ENCODE measurements around the gene NUP58.
"Not testable (repeated sequence)": the region's sequence is repeated elsewhere in the genome, so short reads cannot be mapped to it uniquely, and the experiment has no call there.

NUP58 gene

DNA sequence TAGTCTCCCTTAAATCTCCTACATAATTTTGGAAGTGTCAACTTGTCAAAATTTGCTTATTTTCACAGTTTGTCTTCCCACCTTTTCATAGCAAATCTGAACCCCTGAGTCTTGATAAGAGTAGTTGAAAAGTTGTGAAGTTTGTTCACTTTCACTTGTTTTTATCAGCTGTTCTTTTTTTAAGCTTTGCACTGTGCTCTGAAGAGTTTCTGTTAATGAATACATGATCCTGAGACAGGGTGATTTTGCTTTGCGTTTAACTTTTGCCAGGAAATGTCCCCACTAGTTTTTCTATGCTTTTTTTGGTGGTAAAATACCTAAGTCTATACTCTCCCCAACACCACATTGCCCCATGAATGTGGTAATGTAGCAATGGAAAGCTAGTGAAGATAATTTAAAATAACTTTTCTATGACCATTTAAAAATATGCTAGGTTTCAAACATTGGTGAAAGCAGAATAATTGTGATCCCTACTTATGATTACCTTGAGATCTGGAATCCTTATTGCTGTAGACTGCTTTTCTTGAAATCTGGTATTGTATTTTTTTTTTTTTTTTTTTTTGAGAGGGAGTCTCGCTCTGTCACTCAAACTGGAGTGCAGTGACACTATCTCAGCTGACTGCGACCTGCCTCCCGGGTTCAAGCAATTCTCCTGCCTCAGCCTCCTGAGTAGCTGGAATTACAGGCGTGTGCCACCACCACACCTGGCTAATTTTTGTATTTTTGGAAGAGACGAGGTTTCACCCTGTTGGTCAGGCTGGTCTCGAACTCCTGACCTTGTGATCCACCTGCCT, 5.4 kb downstream of the NUP58 start:
- DNase-seq: no peak

DNA sequence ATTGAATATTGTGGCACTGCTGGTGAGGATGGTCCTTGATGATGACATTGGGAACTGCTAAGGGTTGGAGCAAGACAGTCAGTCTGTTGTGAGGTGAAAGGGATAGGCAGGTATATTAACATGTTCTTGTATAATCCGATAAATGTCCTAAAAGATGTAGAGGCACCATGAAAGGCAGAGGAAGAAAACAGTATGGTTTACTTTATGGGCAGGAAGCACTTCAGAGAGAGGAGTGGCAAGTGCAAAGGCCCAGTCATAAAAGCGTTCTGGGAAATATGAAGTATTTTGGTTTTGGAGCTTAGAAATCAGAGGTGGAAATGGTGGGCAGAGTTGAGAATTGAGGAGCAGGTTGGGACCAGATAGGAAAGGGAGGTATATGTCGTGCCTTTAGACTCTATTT, 9.5 kb downstream of the NUP58 start:
- DNase-seq: no peak

DNA sequence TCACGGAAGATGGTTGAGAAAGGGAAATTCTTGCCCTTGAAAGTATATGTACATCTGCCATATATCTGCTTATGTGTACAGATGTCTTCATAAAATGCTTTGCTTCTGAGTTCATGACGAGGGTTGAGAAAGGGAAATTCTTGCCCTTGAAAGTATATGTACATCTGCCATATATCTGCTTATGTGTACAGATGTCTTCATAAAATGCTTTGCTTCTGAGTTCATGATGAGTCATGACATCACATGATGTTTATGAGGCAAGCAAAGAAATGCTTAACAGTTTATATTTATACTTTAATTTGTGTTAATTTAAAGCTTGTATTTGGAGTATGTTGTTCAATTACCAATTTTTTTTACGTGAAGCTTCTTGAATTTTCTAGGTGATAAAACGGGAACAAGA, 17.5 kb downstream of the NUP58 start:
- not testable (repeated sequence) for DNase-seq

DNA sequence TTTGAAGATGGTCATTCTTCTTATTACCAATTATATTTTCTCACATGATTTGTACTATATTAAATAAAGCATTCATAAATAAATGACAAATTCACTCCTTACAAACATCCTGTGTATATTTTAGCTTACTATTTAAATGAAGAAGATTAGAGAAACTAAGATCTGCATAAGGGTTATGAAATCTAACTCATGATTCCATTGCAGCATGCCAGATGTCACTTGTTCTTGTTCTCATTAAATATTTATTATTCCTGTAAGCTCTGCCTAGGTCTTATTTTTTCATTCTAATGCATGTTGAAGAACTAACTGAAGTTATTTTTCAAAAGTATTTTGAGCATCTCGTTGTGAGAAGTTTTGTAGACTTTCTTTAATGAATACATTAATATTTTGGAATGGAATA, 18.3 kb downstream of the NUP58 start:
- DNase-seq: no peak

DNA sequence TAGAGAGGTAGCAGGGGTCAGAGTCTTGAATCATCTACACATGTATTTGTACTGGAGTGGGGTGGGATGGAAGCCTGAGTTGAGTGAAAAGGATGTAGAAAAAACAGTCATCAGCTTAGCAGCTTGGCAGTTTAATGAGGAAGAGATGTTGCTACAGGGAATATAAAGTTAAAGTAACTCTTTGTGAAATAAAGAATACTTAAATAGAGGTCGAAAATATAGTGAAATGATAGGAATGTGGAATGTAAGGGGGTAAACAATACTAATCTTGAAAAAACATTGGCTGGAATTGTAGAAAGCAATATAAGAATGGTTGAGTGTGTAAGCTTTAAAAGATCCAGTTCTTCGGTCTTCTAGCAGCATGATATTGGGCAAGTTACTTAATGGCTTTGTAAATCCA, 22.7 kb downstream of the NUP58 start:
- DNase-seq: no peak

DNA sequence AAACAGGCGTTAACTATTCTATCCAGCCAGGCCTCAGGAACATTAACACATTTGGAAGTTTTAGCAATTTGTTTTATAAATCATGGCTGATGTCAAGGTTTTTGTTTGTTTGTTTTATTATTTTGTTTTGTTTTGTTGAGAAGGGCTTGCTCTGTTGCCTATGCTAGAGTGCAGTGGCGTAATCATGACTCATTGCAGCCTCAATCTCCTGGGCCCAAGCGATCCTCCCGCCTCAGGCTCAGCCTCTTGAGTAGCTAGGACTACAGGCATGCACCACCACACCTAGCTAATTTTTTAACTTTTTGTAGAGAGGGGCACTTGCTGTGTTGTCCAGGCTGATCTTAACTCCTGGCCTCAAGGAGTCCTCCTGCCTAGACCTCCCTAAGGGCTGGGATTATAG, 28.3 kb downstream of the NUP58 start:
- DNase-seq: no peak

DNA sequence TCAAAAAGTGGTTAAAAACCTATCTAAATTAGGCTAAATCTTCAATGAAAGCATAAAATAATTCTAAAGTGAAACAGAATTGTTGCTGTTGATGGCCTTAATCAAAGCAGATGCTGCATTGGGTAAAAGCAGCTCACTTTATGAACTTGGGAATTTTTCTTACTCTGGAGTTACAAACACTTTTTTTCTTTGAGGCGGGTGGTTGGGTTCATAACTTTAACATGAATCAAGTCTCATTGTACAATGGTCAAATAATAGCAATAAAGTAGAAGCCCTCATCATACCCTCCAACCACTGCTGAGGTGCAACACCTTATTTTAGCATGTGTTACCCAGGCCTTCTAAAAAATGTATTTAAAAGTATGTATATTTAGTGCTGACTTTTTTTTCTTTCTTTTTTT, 29.1 kb downstream of the NUP58 start:
- no peak for DNase-seq

DNA sequence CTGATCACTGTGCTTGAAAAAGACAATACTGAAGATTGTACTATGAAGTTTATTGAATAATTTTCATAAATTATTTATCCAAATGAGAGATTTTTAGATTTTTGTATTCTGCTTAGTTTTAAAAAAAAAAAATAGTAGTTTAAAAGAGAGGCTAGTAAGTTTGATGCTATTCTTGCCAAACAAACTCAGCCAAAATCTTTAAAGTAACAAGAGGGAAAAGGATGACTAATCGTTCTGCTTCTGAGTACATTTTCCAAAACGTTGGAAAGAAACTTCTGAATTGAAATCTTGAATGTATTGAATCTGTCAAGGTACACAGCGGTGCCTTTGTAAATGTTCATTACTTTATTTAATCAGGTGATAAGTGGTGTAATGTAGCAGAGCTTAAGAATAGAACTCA, 34.4 kb downstream of the NUP58 start:
- no peak for DNase-seq

DNA sequence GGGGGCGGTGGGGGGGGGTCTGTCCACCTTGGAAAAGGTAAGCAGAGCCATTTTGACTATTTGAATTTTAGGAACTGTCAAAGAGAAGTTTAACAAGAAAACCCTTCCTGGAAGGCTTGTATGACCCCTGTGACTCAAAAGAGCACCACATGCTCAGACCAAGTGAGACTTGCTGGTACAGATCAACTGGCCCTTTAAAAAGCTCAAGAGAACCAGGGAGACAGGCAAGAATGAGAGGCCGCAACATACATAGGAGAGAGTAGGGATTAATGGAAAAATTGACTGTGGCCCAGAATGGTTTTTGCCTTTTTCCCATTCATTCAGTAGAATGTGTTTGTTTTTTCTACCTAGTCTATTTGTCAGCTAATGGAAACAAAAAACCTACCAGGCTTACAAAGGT, 44.2 kb downstream of the NUP58 start:
- no peak for DNase-seq

DNA sequence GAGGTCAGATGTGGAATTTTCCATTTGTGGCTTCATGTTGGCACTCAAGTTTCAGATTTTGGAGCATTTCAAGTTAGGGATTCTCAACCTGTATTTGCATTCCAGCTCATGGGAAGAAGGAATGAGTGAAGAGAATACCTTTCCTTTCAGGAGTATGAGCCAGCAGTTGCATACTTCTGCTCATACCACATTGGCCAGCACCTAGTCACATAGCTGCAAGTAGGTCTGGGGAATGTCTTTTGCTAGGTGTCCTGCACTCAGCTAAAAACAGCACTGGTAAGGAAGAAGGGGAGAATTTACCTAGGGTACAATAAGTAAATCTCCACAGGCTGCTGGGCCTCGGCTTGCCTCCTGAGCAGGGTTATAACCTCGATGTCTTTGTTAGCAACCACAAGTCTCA, 45.7 kb downstream of the NUP58 start:
- DNase-seq: no peak

DNA sequence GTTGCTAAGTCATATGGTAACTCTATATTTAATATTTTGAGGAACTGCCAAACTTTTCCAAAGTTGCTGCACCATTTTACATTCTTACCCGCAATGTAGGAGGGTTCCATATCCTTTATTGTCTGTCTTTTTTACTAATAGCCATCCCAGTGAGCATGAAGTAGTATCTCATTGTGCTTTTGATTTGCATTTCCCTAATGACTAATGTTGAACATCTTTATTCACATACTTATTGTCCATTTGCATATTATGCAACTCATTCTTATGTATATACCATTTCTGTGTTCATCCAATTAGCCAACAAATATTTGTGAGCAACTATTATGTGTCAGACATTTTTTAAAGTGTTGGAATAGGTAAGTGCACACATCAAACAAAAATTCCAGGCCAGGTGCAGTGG, 50.0 kb downstream of the NUP58 start:
- no peak for DNase-seq

DNA sequence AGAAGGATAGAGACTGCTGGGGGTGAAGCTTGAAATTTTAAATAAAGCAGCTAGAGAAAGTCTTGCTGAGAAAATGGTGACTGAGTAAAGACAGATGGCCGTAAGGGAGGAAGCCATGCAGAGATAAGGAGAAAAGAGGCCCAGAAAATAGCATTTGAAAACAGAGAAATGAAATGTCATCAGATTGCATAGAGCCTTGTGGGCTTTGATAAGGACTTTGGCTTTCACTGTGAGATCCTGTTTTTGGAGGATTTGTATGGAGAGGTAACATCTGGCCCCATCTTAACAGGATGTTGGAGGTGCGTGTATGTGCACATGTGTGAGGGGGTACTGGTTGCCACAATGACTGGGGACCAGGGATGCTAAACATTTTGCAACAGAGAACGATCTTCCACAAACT, 50.8 kb downstream of the NUP58 start:
- DNase-seq: no peak

DNA sequence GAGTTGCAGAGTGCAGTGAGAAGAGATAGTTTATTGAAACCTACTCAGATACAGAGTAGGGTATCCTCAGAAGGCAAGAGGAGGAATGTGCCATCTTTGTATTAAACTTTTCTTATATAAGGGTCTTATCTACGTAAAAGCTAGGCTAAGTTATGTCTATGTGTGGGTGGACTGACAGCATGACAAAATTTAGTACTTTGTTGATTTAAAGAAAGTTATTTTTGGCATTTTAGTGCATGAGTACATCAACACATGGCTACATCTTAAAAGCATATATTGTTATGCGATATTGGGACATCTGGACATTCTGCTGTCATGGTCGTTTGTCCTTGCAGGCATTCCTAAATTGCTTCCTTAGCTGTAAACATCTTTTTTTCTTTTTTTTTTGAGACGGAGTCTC, 51.4 kb downstream of the NUP58 start:
- no peak for DNase-seq

DNA sequence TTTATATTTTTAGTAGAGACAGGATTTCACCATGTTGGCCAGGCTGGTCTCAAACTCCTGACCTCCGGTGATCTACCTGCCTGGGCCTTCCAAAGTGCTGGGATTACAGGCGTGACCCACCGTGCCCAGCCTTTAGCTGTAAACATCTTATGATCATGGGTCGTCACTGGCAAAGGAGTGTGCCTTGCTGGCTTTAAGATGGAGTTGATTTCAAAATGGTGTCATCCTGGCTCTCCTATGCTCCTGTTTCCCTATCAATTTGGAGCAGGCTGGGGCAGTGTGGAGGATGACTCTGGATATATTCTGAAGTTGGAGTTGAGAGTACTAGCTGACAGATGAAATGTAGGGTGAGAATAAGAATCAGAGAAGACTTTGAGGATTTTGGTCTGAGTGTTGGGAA, 51.9 kb downstream of the NUP58 start:
- no peak for DNase-seq

DNA sequence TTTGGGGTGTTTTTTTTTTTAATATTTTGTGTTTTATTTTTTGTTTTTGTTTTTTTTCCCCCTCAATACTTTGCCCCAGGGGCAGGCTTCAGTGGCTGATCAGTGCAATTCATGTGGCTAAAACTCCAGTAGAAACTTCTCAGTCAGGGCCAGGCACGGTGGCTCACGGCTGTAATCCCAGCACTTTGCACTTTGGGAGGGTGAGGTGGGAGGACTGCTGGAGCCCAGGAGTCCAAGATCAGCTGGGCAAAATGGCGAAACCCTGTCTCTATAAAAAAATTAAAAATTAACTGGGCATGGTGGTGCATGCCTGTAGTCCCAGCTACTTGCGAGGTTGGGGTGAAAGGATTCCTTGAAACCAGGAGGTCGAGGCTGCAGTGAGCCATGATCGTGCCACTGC, 53.0 kb downstream of the NUP58 start:
- no peak for DNase-seq

DNA sequence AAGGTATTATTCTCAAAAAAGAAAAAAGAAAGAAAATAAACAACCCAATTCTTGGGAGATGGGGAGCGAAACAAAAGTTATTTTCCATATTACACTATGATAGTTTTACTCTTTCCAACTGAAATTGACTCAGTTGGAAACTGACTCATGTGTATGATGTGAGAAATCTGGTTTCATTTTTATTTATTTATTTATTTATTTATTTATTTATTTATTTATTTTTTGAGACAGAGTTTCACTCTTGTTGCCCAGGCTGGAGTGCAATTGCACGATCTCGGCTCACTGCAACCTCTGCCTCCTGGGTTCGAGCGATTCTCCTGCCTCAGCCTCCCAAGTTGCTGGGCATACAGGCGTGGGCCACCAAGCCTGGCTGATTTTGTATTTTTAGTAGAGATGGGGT, 59.0 kb downstream of the NUP58 start:
- DNase-seq: not testable (repeated sequence)

DNA sequence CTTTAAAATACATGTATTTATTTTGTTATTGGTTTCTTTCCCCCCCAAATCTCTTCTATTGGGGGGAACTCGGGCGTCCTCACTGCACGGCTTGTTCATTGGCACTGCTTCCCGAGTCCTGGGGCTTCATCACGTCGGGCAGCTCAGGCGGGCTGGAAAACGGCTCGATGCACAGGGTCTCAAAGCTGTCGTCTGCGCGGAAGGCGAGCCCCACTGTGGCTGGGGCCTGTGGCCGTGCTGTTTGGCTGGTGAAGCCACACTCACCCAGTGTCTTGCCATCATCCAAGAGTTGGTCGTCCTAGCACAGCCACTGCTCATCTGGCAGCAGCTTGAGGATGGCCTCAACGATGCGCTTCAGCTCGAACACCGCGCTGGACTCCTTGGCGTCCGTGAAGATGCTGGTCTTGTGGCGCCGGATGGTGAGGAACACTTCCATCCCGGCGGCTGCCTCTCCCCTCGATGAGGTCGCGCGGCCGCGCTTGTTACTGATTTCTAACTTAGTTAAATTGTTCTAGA, 64.4 kb downstream of the NUP58 start:
- DNase-seq: no peak

DNA sequence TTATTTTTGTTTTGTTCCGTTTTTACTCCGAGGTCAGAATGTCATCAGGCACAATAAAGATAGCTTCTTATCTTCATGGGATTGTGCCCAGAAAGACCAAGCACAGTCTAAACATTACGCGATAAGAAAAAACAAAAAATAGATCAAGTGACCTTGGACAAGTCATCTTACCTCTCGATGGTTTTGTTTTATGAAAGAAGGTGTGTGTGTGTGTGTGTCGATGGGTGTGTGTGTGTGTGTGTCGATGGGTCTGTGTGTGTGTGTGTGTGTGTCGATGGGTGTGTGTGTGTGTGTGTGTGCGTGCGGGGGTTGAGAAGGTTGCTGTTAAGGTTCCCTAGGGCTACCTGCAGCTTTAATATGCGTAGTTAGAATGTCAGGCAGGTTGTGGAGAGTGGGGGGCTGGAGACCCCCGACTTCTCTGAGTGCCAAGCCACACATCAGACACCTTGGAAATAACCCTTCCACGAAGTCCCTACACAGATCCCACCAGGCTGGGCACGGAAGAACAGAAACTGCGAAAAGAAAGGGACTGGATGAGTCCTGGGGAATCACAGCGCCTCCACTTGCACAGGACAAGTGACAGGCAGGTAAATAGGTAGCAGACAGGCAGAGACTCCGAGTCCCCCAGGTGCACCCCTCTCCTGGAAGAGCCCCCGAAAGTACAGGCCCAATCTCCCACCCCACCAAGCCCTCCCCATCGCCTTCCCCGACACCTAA, 69.9 kb downstream of the NUP58 start:
- DNase-seq: no peak

DNA sequence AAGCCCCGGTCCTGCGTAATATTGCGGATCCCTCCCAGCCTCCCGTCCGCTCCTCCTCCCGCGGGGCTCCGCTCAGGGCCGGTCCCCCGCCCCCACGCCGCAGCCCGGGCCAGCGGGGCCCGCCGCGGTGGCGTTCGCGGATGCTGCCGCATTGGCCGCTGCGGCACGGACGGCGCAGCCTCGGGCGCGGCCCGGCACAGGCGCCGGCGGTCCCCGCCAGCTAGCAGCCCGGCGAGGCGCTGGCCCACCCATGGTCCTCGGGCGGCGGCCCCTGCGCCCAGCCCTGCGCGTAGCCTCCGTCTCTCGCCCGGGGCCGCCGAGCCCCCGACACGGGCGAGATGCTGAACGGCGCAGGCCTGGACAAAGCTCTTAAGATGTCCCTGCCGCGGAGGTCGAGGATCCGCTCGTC, 70.5 kb downstream of the NUP58 start, which contains the start of gene ATP8A2:
Gene ATP8A2 (plus strand): TSS at position 100 of the 409 bp plus-strand sequence. CDS start 239 bp downstream, at position 339.
- no peak for DNase-seq

DNA sequence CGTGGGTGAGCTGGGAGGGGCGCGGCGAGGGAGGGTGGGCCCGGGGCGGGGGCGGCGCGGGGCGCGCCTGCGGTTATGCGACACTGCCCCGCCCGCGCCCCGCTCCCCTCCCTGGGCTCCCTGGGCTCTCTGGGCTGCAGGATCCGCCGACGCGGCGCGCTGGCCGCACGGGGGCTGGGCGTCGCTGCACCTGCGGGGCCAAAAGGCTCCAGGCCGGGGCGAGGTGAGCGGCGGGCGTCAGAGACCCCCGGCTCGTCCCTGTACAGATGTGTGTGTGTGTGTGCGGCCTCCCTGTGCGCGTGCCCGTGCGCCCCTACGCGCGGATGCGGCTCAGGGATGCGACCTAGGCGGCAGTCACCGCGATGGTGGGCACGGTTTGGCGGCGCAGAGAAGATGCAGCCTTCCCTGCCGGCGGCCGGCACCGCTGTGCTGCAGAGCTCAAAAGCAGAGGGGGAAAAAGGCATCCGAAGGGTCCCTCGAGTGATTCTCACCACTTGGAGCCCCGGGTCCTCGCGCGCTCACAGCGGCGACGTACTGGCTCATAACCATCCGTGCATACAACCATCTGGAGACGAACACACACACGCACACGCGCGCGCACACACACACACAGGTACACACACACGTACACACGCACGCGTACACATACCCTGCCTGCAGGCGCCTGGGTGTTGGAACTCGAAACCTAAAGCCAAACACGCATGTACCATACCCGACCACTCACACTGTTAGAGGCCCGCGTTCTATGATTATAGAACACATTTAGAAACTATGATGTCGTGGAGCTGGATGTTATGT, 71.1 kb downstream of the NUP58 start:
- DNase-seq: no peak

DNA sequence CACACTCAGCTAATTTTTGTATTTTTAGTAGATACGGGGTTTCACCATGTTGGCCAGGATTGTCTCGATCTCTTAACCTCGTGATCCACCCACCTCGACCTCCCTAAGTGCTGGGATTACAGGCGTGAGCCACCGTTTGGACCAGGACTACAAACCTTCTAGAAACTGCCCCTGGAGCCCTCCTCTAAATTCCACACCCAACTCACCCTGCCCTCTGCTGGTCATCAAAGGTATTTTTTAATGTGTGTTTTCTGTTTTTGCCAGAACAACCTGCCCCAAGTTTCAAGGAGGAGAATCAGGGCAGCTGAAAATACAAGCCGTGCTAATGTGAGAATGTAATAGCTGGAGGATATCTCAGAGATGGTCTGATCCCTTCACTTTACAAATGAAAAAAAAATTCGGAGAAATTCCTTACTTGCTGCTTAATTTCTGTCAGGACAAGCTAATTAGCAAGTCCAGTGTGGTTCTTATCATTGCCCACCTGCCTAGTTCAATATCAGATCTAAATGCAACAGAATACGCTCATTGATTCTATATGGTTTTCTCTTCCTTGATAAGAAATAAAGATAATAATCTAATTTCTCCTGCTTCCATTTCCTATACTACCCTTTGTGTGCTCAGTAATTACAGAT, 74.4 kb downstream of the NUP58 start:
- peak; percentile 52 for DNase-seq

DNA sequence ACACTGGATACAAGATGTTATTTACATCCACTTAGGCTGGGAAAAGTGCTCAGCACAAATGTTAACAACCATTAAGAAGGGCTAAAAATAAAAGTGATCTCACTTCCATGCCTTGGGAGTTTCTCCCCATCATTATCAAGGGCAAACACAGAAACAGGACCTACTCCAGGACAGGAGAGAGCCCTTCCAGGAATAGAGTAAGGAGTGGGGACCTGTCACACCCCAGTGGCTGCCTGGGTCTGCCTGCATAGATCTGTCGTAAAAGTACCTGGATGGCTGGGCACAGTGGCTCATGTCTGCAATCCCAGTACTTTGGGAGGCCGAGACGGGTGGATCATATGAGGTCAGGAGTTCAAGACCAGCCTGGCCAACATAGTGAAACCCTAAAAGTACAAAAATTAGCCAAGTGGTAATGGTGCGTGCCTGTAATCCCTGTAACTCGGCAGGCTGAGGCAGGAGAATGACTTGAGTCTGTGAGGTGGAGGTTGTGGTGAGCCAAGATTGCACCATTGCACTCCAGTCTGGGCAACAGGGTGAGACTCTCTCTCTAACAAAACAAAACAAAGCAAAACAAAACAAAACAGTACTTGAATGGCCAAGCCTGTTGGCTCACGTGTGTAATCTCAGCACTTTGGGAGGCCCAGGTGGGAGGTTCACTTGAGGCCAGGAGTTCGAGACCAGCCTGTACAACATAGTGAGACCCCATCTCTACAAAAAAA, 76.0 kb downstream of the NUP58 start:
- no peak for DNase-seq
